ENCODE data around the gene HCFC2.
"Not testable (repeated sequence)": the region's sequence is repeated elsewhere in the genome, so short reads cannot be mapped to it uniquely, and the experiment has no call there.

HCFC2 gene

DNA sequence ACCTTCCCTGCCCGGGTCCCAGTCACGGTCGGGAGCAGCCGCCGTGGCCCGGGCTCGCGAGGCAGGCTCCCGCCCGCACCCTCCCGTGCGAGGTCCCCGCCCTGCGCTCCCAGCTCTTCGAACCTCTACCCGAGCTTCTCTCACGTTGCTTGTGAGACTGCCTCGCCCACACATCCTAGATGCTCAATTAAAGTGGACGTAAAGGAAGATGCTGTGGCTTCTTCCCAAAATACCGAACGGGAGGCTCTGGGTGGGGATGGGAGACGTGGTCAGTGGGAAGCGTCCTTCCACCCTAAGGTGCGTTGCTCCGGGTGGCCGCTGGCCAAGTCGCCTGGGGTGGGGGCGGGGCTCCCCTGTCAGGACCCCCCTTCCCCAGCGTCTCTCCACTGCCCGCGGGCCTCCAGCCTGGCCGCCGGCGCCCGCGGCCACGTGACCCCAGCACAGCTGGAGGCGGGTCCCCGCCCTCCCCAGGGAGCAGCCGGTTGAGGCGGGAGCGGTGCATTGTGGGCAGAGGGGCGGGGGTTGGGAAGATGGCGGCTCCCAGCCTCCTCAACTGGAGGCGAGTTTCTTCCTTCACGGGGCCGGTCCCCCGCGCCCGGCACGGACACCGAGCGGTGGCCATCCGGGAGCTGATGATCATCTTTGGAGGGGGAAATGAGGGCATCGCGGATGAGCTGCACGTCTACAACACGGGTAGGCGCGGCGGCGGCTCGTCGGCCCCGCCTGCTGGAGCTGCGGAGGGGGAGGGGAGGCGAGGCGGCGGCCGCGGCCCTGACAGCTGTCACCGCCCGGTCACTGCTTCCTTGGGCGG lies at the start of gene HCFC2:
TSS of gene HCFC2 (plus strand) at position 501 of the 811 bp plus-strand sequence. CDS start at position 531, 30 bp downstream.
- DNase-seq (ENCODE audit: low spot score) = peak; percentile 100
- TF ChIP-seq CTCF (IDR thresholded peaks at IDR 0.05; ENCODE audit: extremely low read depth, missing control alignments) = no peak

DNA sequence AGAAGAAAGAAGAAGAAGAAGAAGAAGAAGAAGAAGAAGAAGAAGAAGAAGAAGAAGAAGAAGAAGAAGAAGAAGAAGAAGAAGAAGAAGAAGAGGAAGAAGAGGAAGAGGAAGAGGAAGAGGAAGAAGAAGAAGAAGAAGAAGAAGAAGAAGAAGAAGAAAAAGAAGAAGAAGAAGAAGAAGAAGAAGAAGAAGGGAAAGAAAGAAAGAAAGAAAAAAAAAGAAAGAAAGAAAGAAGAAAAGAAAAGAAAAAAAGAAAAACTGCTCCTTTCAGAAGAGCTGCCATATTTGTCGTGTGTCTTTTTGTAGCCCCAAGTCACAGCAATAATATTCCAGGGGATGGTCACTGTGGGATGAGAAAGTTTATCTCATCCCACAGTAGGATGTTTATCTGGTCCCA lies 42.5 kb upstream of the HCFC2 start:
- DNase-seq (ENCODE audit: low spot score) = not testable (repeated sequence)

- TF ChIP-seq CTCF (IDR thresholded peaks at IDR 0.05; ENCODE audit: extremely low read depth, missing control alignments) = no peak
- no peak for DNase-seq (ENCODE audit: low spot score)
Measured at GRCh38 chr12:104022786-104023185, 41.5 kb upstream of the HCFC2 start.

GRCh38 chr12:104023710-104024109 lies 40.6 kb upstream of the HCFC2 start:
- TF ChIP-seq CTCF (IDR thresholded peaks at IDR 0.05; ENCODE audit: extremely low read depth, missing control alignments) = no peak
- no peak for DNase-seq (ENCODE audit: low spot score)

GRCh38 chr12:104024348-104024747 lies 40.0 kb upstream of the HCFC2 start:
- DNase-seq (ENCODE audit: low spot score) = no peak

DNA sequence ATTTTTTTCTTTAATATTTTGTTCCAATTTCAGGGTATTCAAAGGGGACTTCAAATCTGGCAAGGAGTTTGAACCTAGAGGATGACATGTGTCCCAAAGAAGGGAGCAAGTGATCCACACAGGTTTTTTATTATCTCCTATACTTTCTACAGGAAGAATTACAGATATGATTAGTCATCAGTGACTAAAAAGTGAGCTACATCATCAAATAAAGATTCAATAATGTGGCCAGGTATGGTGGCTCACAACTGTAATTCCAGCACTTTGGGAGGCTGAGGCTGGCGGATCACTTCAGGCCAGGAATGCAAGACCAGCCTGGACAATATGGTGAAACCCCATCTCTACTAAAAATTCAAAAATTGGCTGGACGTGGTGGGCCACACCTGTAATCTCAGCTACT lies 38.6 kb upstream of the HCFC2 start:
- no peak for TF ChIP-seq CTCF (IDR thresholded peaks at IDR 0.05; ENCODE audit: extremely low read depth, missing control alignments)
- DNase-seq (ENCODE audit: low spot score) = no peak

More at GRCh38 chr12:104024348-104024747, 40.0 kb upstream of the HCFC2 start:
- no peak for TF ChIP-seq CTCF (IDR thresholded peaks at IDR 0.05; ENCODE audit: extremely low read depth, missing control alignments)

- no peak for TF ChIP-seq CTCF (IDR thresholded peaks at IDR 0.05; ENCODE audit: extremely low read depth, missing control alignments)
- no peak for DNase-seq (ENCODE audit: low spot score)
Measured at GRCh38 chr12:104026841-104027599, 37.3 kb upstream of the HCFC2 start.

- not testable (repeated sequence) for DNase-seq (ENCODE audit: low spot score)
Measured at GRCh38 chr12:104030596-104030995, 33.7 kb upstream of the HCFC2 start.

- DNase-seq (ENCODE audit: low spot score) = not testable (repeated sequence)
Measured at GRCh38 chr12:104036143-104036542, 28.2 kb upstream of the HCFC2 start.

DNA sequence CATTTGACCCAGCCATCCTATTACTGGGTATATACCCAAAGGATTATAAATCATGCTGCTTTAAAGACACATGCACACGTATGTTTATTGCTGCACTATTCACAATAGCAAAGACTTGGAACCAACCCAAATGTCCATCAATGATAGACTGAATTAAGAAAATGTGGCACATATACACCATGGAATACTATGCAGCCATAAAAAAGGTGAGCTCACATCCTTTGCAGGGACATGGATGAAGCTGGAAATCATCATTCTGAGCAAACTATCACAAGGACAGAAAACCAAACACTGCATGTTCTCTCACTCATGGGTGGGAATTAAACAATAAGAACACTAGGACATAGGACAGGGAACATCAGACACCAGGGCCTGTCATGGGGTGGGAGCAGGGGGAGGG lies 24.6 kb upstream of the HCFC2 start:
- not testable (repeated sequence) for DNase-seq (ENCODE audit: low spot score)
